Hematopoietic multipotent progenitor cell treated with erythropoietin and hydrocortisone succinate and interleukin-3 and kit ligand, for 15 days (in vitro differentiated cells): Measurements from ENCODE around the gene D2HGDH.
A peak's percentile ranks its signal among the peaks of the same experiment; 100 is the strongest.

Experiments
- DNase-seq: peaks from one replicate; pipeline ENCODE4 v3.0.0-alpha.2; 2015; ENCODE audit warnings: low spot score

Gene D2HGDH

DNA sequence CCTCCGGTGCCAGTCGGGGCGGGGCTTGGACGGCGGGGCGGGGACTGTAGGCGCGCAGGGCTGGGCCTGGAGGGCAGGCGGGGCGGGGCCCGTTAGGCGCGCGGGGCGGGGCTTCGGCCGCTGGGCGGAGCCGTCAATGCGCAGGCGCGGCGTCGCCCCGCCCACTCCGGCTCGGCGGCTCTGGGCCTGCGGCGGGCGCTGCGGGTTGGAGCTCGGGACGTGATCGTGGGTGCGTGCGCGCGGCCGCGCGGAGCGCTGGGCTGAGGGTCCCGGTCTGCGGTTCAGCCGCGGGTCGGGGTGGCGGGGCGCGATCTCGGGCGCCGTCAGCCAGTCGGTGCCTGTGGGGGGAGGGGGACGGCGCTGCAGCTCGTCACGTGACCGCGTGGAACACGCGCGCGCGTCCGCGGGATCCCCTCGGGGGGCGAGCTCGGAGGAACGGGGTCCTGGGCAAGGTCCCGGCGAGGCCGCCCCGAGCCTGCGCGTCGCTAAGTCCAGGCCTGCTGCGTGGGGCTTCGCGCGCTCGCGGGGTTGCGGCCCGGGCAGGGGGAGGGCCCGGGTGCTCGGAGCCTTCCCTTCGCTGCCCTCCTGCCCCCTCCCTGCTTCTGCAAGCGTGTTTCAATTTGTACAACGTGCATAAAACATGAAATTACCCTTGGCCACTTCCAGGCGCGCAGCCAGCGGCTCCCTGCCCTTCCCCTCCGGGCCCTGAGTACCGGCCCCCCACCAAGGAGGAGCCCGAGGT is at the start of gene D2HGDH:
Gene D2HGDH, plus strand, starts transcription at position 164 of the 742 bp plus-strand sequence. CDS start 595 bp downstream, outside the sequence.
- DNase-seq: peak; percentile 92

GRCh38 chr2:241686324-241686649 is 48.1 kb upstream of the D2HGDH start:
- DNase-seq: peak; percentile 23

- peak; percentile 96 for DNase-seq
Measured at GRCh38 chr2:241686650-241687425, 47.6 kb upstream of the D2HGDH start, which contains the start of gene DTYMK. DTYMK (minus strand) TSS chr2:241686815; CDS start chr2:241686783, 32 bp downstream.

DNA sequence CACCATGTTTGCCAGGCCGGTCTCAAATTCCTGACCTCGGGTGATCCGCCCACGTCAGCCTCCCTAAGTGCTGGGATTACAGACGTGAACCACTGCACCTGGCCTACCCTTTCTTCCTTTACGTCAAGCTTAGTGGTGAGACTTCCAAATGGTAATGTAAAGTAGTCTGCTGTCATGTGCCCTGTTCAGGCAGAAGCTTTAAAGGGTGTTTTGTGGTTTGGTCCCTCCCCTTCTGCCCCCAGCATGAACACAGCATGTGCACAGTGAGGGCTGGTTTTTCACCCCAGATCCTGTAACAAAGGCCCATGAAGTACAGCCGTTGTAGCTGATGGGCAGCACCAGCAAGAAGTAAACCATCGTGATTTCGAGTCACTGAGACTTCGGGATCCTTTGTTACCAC is 45.1 kb upstream of the D2HGDH start:
- DNase-seq: no peak

DNA sequence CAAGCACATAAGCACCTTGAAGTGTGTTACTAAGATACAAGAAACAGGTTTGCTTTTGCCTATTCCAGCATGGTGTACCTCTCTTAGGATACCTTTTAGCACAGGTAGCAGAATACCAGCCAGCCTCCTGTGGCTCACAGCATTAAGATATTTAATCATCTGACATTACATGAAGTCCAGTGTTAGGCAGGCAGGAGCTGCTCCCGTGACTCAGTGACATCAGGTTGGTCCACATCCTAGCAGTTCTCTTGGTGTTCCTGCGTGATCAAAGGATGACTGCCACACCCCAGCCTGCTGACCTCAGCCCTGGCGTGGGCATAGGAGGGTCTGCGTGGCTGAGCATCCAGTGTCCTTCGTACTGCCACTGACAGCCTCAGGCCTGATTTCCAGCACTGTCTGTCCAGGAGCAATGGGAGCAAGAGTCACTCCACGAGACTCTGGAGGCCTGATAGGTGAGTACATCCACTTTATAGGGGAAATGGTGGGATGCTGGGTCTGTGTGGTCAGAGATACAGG is 44.2 kb upstream of the D2HGDH start:
- DNase-seq: no peak

- no peak for DNase-seq
Measured at GRCh38 chr2:241692448-241692847, 42.0 kb upstream of the D2HGDH start.

DNA sequence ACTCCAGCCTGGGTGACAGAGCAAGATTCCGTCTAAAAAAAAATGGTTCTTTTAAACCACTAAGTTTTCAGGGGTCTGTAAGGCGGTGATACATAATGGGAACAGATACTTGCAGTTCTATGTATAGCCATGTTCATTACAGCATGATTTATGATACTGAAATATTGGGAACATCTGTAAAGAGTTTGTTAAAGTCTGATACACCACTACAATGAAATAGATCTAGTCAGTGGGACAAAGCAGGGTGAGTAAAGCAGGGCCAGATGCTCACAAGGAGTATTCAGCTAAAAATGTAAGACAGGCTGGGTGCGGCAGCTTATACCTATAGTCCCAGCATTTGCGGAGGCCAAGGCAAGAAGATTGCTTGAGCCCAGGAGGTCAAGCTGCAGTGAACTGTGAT is 38.8 kb upstream of the D2HGDH start:
- DNase-seq: no peak

GRCh38 chr2:241701149-241701398 is 33.4 kb upstream of the D2HGDH start:
- DNase-seq: peak; percentile 86

DNA sequence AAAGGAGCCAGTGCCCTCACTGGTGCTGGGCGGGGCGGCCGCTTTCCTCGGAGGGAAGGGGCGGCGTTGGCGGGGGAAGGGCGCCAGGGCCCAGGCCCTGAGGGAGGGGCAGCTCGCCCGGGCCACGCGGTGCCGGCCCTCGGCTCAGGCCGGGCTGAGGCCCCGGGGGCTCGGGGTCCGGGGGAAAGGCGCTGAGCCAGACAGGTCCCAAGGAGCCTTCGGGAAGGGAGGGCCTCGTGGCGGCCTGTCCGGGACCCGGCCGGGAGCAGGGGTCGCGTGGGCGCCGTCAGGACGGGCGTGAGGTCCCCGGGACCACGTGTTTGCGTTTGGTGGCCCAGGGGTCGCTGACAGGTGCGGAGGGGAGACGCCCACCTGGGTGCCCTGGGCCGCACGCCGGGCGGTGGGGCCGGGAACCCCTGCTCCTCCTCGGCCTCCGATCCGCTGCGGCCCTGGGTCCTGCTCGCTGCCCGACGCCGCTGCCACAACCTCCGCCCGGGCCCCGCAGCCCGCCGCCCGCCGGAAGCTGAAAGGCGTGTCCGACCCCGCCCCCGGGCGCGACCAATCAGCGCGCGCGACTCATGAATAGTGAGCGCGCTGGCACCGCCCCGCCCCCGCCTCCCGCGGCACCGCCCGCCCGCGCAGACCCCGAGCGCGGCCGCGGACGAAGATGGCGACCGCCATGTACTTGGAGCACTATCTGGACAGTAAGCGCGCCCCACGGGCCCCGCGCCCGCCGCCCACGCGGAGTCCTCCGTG is 32.9 kb upstream of the D2HGDH start, which contains the start of gene ING5:
Gene ING5, plus strand, starts transcription at position 641 of the 756 bp plus-strand sequence. Its CDS starts 27 bp downstream, at position 668.
- peak; percentile 94 for DNase-seq

- peak; percentile 82 for DNase-seq
Measured at GRCh38 chr2:241702155-241703031, 32.0 kb upstream of the D2HGDH start.

- no peak for DNase-seq
Measured at GRCh38 chr2:241703032-241703604, 31.3 kb upstream of the D2HGDH start.

GRCh38 chr2:241706537-241706936 is 27.9 kb upstream of the D2HGDH start:
- DNase-seq: no peak

GRCh38 chr2:241708879-241709278 is 25.6 kb upstream of the D2HGDH start:
- DNase-seq: no peak

DNA sequence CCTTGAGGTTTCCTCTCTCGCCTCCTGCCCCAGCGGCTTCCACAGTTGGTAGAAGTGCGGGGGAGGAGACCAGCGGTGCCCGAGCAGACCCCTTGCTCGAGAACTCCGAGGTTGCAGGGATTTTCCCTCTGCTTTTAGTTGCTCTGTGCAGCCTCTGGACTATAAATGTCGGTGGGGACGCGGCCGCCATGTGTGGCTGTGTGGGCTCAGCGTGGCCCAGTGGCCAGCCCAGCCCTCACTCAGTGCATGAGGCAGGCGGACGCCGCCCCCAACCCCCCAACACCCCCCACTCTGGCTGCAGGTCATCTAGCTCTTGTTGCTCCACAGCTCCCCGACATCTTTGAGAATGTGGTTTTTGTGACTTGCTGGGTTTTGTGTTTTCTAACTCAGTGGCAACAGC is 15.3 kb upstream of the D2HGDH start:
- no peak for DNase-seq

- no peak for DNase-seq
Measured at GRCh38 chr2:241720099-241720498, 14.3 kb upstream of the D2HGDH start.

- DNase-seq: no peak
Measured at GRCh38 chr2:241720560-241720959, 13.9 kb upstream of the D2HGDH start.

GRCh38 chr2:241721852-241722251 is 12.6 kb upstream of the D2HGDH start:
- DNase-seq: no peak

DNA sequence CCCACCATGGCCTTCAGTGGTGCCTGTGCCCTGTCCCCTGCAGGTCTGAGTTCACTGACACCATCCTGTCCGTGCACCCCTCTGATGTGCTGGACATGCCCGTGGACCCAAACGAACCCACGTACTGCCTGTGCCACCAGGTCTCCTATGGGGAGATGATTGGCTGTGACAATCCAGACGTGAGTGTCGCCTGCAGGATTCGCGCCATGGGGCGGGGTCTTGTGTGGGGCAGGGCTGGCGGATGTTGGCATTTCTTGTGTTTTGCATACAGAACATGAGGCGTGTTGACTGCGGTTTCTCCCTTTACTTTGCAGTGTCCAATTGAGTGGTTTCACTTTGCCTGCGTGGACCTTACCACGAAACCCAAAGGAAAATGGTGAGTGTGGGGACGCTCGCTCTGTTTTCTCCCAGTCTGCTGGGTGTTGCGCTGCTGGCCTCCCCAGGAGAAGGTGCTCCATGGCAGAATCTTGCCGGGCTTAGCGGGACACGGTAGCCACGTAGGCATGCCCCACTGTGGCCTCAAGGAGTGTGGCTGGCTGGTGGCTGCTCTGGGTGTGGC is 11.5 kb upstream of the D2HGDH start:
- no peak for DNase-seq

DNA sequence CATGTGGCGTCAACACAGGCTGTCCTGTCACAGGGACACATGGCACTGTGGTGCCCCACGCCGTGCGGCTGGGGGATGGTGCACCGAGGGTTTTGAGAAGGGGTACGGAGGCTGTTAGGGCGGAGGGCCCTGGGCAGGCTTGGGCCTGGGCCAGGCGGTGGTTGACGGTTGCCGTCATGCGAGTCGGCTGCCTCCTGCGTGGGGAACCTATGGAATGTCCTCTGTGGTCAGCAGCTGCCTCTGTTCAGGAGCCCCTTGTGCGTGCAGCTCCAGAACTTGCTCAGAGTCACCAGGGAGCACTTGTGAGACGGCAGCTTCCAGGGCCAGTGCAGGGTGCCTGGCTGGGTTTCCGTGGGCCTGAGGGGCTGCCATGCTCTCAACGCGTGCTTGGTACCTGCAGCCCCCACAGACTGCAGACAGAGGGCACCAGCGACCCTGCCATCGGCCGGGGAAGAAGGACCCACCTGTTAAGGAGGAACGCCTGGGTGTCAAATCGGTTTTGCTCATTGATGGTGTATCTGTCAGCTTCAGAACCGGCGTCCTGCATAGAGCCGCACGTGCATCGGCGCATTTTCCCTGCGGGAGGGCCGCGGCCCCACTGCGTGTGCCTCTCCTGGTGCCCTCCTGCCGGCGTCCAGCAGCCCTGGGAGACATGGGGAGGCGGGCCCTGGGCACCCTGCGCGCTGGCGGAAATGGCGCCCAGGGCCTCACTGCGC is 10.0 kb upstream of the D2HGDH start:
- DNase-seq: no peak
